Activated CD4-positive, alpha-beta T cell treated with anti-CD3 and anti-CD28 coated beads, Interleukin-2, Interleukin-4, amounts not matched to agents 100 ng/mL and 50 ng/mL, durations not matched to agents 16 hours and 8 hours (primary cell): ENCODE data around the gene CDC34.

Experiments
- DNase-seq: peaks from one replicate; pipeline ENCODE4 v3.0.0-alpha.2; 2020; ENCODE audit warnings: low spot score

The CDC34 gene

GRCh38 chr19:588741-589692 lies 57.5 kb downstream of the CDC34 start:
- DNase-seq = no peak

DNA sequence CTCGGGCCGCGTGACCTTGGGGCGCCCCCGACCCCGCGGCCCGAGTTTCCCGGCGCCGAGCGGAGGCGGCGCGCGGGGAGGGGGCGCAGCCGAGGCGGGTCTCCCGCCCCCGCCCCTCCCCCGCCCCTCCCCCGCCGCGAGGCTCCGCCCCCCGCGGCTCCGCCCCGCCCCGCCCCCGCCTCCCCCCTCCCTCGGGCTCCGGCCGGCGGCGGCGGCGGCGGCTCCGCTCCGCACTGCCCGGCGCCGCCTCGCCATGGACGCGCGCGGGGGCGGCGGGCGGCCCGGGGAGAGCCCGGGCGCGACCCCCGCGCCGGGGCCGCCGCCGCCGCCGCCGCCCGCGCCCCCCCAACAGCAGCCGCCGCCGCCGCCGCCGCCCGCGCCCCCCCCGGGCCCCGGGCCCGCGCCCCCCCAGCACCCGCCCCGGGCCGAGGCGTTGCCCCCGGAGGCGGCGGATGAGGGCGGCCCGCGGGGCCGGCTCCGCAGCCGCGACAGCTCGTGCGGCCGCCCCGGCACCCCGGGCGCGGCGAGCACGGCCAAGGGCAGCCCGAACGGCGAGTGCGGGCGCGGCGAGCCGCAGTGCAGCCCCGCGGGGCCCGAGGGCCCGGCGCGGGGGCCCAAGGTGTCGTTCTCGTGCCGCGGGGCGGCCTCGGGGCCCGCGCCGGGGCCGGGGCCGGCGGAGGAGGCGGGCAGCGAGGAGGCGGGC lies 58.3 kb downstream of the CDC34 start, which contains the start of gene HCN2:
Gene HCN2, plus strand, starts transcription at position 189 of the 703 bp plus-strand sequence. Its CDS starts 65 bp downstream, at position 254.
- DNase-seq = no peak

DNA sequence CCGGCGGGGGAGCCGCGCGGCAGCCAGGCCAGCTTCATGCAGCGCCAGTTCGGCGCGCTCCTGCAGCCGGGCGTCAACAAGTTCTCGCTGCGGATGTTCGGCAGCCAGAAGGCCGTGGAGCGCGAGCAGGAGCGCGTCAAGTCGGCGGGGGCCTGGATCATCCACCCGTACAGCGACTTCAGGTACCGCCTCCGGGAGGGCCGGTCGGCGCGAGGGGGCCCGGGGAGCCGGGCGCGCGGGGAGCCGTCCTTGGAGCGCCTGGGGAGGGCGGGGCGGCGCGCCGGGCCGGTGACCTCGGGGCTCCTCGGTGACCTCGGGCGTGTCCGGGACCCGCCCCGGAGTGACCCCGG lies 58.8 kb downstream of the CDC34 start:
- no peak for DNase-seq

DNA sequence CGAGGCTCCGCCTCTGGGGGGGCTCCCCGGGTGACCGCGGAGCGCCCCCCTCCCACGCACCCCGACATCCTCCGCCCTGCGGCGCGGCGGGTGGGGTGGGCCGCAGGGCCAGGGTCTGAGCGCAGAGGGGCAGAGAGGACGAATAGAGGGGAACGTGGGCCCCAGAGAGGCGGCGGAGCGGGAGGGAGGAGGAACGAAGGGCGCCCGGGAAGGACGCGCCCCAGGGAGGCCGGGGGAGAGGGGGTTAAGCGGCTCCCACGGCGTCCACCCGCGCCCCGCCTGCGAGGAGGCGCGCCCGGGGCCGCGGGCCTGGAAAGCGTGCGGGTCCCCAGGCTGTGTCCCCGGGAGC lies 59.2 kb downstream of the CDC34 start:
- DNase-seq = no peak

- DNase-seq = no peak
Measured at GRCh38 chr19:591099-591958, 59.8 kb downstream of the CDC34 start.
